ENCODE data around the gene ATRNL1.

ATRNL1 gene

GRCh38 chr10:115866174-115866573, 773.0 kb downstream of the ATRNL1 start:
- ChIA-PET CTCF (no interaction called here), POLR2A (no interaction called here)
- DNase-seq (ENCODE audit: low read depth, low spot score): no peak
- TF ChIP-seq CTCF (IDR thresholded peaks at IDR 0.05; ENCODE audit: insufficient read depth, low read length, missing control alignments): no peak
- no peak overlapping the region for H3K4me3 ChIP-seq (ENCODE audit: low read depth, low read length)

GRCh38 chr10:115866691-115867090, 773.5 kb downstream of the ATRNL1 start:
- no peak overlapping the region for H3K4me3 ChIP-seq (ENCODE audit: low read depth, low read length)
- TF ChIP-seq CTCF (IDR thresholded peaks at IDR 0.05; ENCODE audit: insufficient read depth, low read length, missing control alignments): no peak
- DNase-seq (ENCODE audit: low read depth, low spot score): no peak
- CTCF ChIA-PET: no interaction called here
- POLR2A ChIA-PET: no interaction called here

GRCh38 chr10:115867305-115867704, 774.1 kb downstream of the ATRNL1 start:
- POLR2A ChIA-PET: no interaction called here
- DNase-seq (ENCODE audit: low read depth, low spot score): no peak
- H3K4me3 ChIP-seq (ENCODE audit: low read depth, low read length): no peak overlapping the region
- CTCF ChIA-PET: no interaction called here
- no peak for TF ChIP-seq CTCF (IDR thresholded peaks at IDR 0.05; ENCODE audit: insufficient read depth, low read length, missing control alignments)

- POLR2A ChIA-PET: no interaction called here
- CTCF ChIA-PET: no interaction called here
- no peak for TF ChIP-seq CTCF (IDR thresholded peaks at IDR 0.05; ENCODE audit: insufficient read depth, low read length, missing control alignments)
- no peak for DNase-seq (ENCODE audit: low read depth, low spot score)
- no peak overlapping the region for H3K4me3 ChIP-seq (ENCODE audit: low read depth, low read length)
These were observed 778.7 kb downstream of the ATRNL1 start for GRCh38 chr10:115871855-115872254.

- DNase-seq (ENCODE audit: low read depth, low spot score): no peak
- ChIA-PET CTCF (no interaction called here), POLR2A (no interaction called here)
- TF ChIP-seq CTCF (IDR thresholded peaks at IDR 0.05; ENCODE audit: insufficient read depth, low read length, missing control alignments): no peak
- H3K4me3 ChIP-seq (ENCODE audit: low read depth, low read length): no peak overlapping the region
These were observed 782.0 kb downstream of the ATRNL1 start for GRCh38 chr10:115875172-115875571.

GRCh38 chr10:115879372-115880089, 786.4 kb downstream of the ATRNL1 start:
- POLR2A ChIA-PET: interaction anchor here (0.7 kb wide), 1 partner anchor 9 kb away, joined by 3 read pairs; no protein-coding TSS in a partner anchor
- DNase-seq (ENCODE audit: low read depth, low spot score): no peak
- no peak for TF ChIP-seq CTCF (IDR thresholded peaks at IDR 0.05; ENCODE audit: insufficient read depth, low read length, missing control alignments)
- H3K4me3 ChIP-seq (ENCODE audit: low read depth, low read length): no peak overlapping the region
- CTCF ChIA-PET: interaction anchor here (1.2 to 2.3 kb wide), 2 partner anchors 9 to 68 kb away, joined by 3 to 8 read pairs; no protein-coding TSS in a partner anchor
